Measurements from ENCODE around the gene FRMD4A. TPM values are rescaled to one million over a fixed set of nuclear protein-coding genes. Genes with fewer than 3 reads are reported as not detected.

The FRMD4A gene
- total RNA-seq, 1 experiment from 2014 or later, result 19.6 TPM

DNA sequence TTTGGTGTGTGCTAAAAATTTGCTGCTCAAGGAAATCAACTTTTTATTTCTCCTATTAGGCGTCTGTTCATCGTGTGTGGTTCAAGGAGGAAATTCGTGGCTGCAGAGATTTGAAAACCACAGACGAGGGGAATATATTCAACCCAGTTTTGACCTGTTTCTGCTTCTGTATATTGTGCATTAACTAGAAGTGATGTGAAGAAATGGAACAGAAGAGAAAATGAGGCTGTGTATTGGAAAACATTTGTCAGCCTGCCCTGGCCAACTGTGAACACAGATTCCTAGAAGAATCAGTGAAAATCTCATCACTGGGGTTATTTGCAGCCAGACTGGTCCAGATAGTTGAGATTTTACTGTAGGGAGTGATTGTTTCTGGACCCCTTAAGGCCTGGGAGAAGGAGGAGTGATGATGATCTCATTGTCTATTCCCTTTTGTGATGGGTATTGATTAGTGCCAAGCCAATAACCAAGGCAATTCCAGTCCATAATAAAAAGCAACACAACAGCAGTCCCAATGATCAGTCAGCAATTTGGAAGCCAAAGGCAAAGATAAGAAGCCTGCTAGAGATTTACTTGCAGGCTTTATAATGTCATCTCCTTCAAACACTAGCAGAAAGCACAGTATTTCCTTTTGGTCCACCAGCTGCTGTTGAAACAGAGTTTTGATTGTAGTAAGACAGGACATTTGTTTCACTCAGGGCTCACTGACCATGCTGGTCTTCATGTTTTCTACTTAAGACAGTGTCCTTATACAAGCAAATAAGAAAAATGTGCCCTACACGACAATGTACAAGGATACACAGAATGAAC is 404.5 kb downstream of the FRMD4A start:
- TF ChIP-seq, protein P1, sequence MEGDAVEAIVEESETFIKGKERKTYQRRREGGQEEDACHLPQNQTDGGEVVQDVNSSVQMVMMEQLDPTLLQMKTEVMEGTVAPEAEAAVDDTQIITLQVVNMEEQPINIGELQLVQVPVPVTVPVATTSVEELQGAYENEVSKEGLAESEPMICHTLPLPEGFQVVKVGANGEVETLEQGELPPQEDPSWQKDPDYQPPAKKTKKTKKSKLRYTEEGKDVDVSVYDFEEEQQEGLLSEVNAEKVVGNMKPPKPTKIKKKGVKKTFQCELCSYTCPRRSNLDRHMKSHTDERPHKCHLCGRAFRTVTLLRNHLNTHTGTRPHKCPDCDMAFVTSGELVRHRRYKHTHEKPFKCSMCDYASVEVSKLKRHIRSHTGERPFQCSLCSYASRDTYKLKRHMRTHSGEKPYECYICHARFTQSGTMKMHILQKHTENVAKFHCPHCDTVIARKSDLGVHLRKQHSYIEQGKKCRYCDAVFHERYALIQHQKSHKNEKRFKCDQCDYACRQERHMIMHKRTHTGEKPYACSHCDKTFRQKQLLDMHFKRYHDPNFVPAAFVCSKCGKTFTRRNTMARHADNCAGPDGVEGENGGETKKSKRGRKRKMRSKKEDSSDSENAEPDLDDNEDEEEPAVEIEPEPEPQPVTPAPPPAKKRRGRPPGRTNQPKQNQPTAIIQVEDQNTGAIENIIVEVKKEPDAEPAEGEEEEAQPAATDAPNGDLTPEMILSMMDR (conservative IDR thresholded peaks at IDR 0.05), result no peak
- Histone ChIP-seq H4K5ac (ENCODE audit: insufficient read length, low read depth, low read length) (no peak overlapping the region), H3K4me1 (ENCODE audit: insufficient read depth, low read length) (no peaks in the 10 kb centered on the region), H2AFZ (ENCODE audit: low read length) (no peak overlapping the region), H3K14ac (ENCODE audit: insufficient read depth, low read length) (no peak overlapping the region), H3K9ac (ENCODE audit: extremely low read depth, insufficient read length, low read length) (no peak overlapping the region), H3K9me3 (ENCODE audit: control insufficient read depth, low read depth, low read length) (no peaks in the 10 kb centered on the region), H3K18ac (ENCODE audit: insufficient read length, low read depth, low read length) (no peak overlapping the region), H3K79me1 (ENCODE audit: insufficient read depth, low read depth, low read length, poor library complexity, severe bottlenecking) (no peaks in the 10 kb centered on the region), H3K56ac (ENCODE audit: insufficient read length, low read depth, low read length) (no peak overlapping the region), H4K91ac (ENCODE audit: insufficient read length, low read depth, low read length) (no peak overlapping the region), H2BK15ac (ENCODE audit: low read depth, low read length) (no peak overlapping the region), H3K4me2 (ENCODE audit: insufficient read depth, insufficient read length, low read length) (no peak overlapping the region), H3K4ac (ENCODE audit: low read depth, low read length) (no peak overlapping the region), H4K20me1 (ENCODE audit: control insufficient read depth, insufficient read depth, insufficient read length) (no peaks in the 10 kb centered on the region), H2BK12ac (ENCODE audit: insufficient read length, low read depth, low read length) (no peak overlapping the region), H3K23ac (ENCODE audit: insufficient read length, low read depth, low read length) (no peak overlapping the region), H3K27ac (ENCODE audit: insufficient read length, low read depth, low read length) (no peak overlapping the region), H2BK120ac (ENCODE audit: low read depth, low read length, poor library complexity, severe bottlenecking) (no peak overlapping the region), H3T11ph (ENCODE audit: low read length) (no peak overlapping the region), H4K8ac (replicated peaks; ENCODE audit: insufficient read length, low read depth, low read length) (no peak overlapping the region), H3K23me2 (ENCODE audit: insufficient read length, low read depth, low read length, poor library complexity, severe bottlenecking) (no peaks in the 10 kb centered on the region), H2BK20ac (ENCODE audit: low read depth, low read length, poor library complexity, severe bottlenecking) (no peak overlapping the region), H3K27me3 (ENCODE audit: insufficient read depth, low read length) (no peaks in the 10 kb centered on the region), H2BK5ac (ENCODE audit: insufficient read length, low read length) (no peak overlapping the region), H2AK5ac (ENCODE audit: insufficient read length, low read length) (no peak overlapping the region), H3K79me2 (ENCODE audit: insufficient read depth, low read length) (no peaks in the 10 kb centered on the region)
- no peak overlapping the region for H3K4me3 Mint-ChIP-seq
- H3K27me3 Mint-ChIP-seq (ENCODE audit: low read depth), result no peaks in the 10 kb centered on the region
- no peaks in the 10 kb centered on the region; a peak in 1 of 7 replicates for H3K36me3 Mint-ChIP-seq (ENCODE audit: insufficient read depth in 1 of 3, low read depth in 3 of 3)
- DNase-seq, result no peak
- H3K4me1 Mint-ChIP-seq, result peaks cover 13 to 19% of the 10 kb centered on the region in 2 experiments
- no CpG with 5 or more reads among the region's 5 CpGs for WGBS (ENCODE audit: extremely low coverage, insufficient read length, low lambda C conversion rate)
- no peaks in the 10 kb centered on the region for H3K9me3 Mint-ChIP-seq
- no peak overlapping the region for H3K27ac Mint-ChIP-seq

All from H9 (cell line).